HepG2 (cell line): ENCODE data around the gene TBC1D22A. TPM values are rescaled to one million over a fixed set of nuclear protein-coding genes. Genes with fewer than 3 reads are reported as not detected.

ENCODE experiments used
- ATAC-seq: fragments of 200-7000 bp; cut with Tn5 transposase; 3 replicates; pipeline ENCODE4 v1.9.1; 2020; ENCODE audit warnings: mild to moderate bottlenecking, moderate library complexity
- BruUV-seq: library from RNA; stranded (reverse); fragments of 400-500 nt; replicated peaks from 2 replicates; lab custom pipeline; 2021; lab: Mats Ljungman, UMichigan
- CTCF ChIA-PET: fragments of 300-600 bp; formaldehyde crosslinking; extraction: SDS; loops from one replicate; lab custom pipeline; 2021; ENCODE audit warnings: low total read pairs, inconsistent platforms, low intra/inter-chr PET ratio; lab: Yijun Ruan, JAX
- POLR2A ChIA-PET: fragments of 350-600 bp; sonication (Branson Sonifier 250); formaldehyde crosslinking; loops from one replicate; lab custom pipeline; 2020; ENCODE audit warnings: antibody characterized with exemption, inconsistent platforms; lab: Yijun Ruan, JAX
- DNase-seq: peaks from one replicate; pipeline ENCODE4 v3.0.0-alpha.2; 2015; ENCODE audit warnings: low spot score
- FAIRE-seq: peaks from 3 replicates; lab custom pipeline; 2011; peaks lifted over from hg19 to GRCh38; lab: Jason Lieb, UNC
- H2AFZ ChIP-seq: one replicate; pipeline ENCODE4 v1.6.1; 2011; ENCODE audit warnings: low read length, inconsistent platforms
- H3K27ac ChIP-seq: fragments of 300-600 bp; 3 replicates; pipeline ENCODE4 v1.8.0; 2011; ENCODE audit warnings: mixed run types, mild to moderate bottlenecking, mixed read lengths, low read length, inconsistent platforms; ENCODE audit not compliant: insufficient read depth; ENCODE audit errors: extremely low read length
- H3K27me3 ChIP-seq, 2 experiments: fragments of 200-600 bp in 1 of 2; 2 replicates in 1 of 2; 3 replicates in 1 of 2; pipeline versions ENCODE4 v1.6.0 to v1.8.0; 2011; ENCODE audit warnings: low read length in 2 of 2, mild to moderate bottlenecking in 2 of 2, moderate library complexity in 2 of 2, inconsistent platforms in 1 of 2; ENCODE audit not compliant: insufficient read depth in 2 of 2, control insufficient read depth in 1 of 2
- H3K36me3 ChIP-seq, 2 experiments: fragments of 200-600 bp in 1 of 2; replicated peaks in 1 of 2; 2 replicates in 1 of 2; 3 replicates in 1 of 2; pipeline versions ENCODE4 v1.5.1 to v1.8.0; 2011; ENCODE audit warnings: low read length in 2 of 2, inconsistent platforms in 1 of 2; ENCODE audit not compliant: insufficient read depth in 2 of 2, control insufficient read depth in 1 of 2
- H3K4me1 ChIP-seq: 2 replicates; pipeline ENCODE4 v1.5.1; 2012; ENCODE audit warnings: low read length, inconsistent platforms; ENCODE audit not compliant: insufficient read depth
- H3K4me2 ChIP-seq: 2 replicates; pipeline ENCODE4 v1.6.0; 2011; ENCODE audit warnings: low read depth, low read length, inconsistent platforms
- H3K4me3 ChIP-seq, 3 experiments: fragments of 200-600 bp in 1 of 3; sonication (generic), shearing (Covaris generic) in 1 of 3; replicated peaks in 1 of 3; 2 replicates each; pipeline ENCODE4 v1.5.1; 2011 to 2016; ENCODE audit warnings: low read length in 3 of 3, inconsistent platforms in 2 of 3, low read depth in 2 of 3, mild to moderate bottlenecking in 2 of 3, control low read depth in 1 of 3, mixed read lengths in 1 of 3; ENCODE audit not compliant: insufficient read depth in 1 of 3
- H3K79me2 ChIP-seq: one replicate; pipeline ENCODE4 v1.6.1; 2011; ENCODE audit warnings: low read length, inconsistent platforms; ENCODE audit not compliant: insufficient read depth
- H3K9ac ChIP-seq: 2 replicates; pipeline ENCODE4 v1.6.0; 2011; ENCODE audit warnings: mild to moderate bottlenecking, low read depth, low read length, inconsistent platforms; ENCODE audit not compliant: insufficient read depth
- H3K9me3 ChIP-seq: 2 replicates; pipeline ENCODE4 v1.5.1; 2012; ENCODE audit warnings: mild to moderate bottlenecking, low read length
- H4K20me1 ChIP-seq: 2 replicates; pipeline ENCODE4 v1.6.0; 2011; ENCODE audit warnings: inconsistent platforms, mild to moderate bottlenecking, low read length, moderate library complexity; ENCODE audit not compliant: insufficient read depth
- CEBPZ ChIP-seq: IDR thresholded peaks from 2 replicates; pipeline ENCODE4 v1.6.1; 2012; ENCODE audit warnings: low read length, improper control_type of control experiment
- KIAA2018 ChIP-seq: sonication (generic); formaldehyde crosslinking; IDR thresholded peaks from 2 replicates; pipeline ENCODE4 v1.5.0; 2020; ENCODE audit warnings: mild to moderate bottlenecking, missing genetic modification reagents, borderline replicate concordance
- MAFF ChIP-seq: IDR thresholded peaks from 2 replicates; pipeline ENCODE4 v1.6.1; 2011; ENCODE audit warnings: low read depth, low read length, improper control_type of control experiment
- PAX8 ChIP-seq: sonication (generic); formaldehyde crosslinking; IDR thresholded peaks from 2 replicates; pipeline ENCODE4 v1.8.0; 2022; ENCODE audit warnings: mild to moderate bottlenecking, missing genetic modification reagents, borderline replicate concordance
- WGBS: methylation state at CpG from one replicate; pipeline ENCODE4 v1.1.6; 2017; ENCODE audit warnings: low lambda C conversion rate; 5-methylcytosine and 5-hydroxymethylcytosine counted together
- in situ Hi-C: cut with HindIII; loops from 2 replicates; pipeline ENCODE4 v1.10.0; 2017; ENCODE audit warnings: low pct_unique_long_range_greater_than_20kb; ENCODE audit not compliant: extremely low pct_ligation_motif_present
- intact Hi-C: fragments of 100-400 bp; cut with micrococcal nuclease; formaldehyde crosslinking; loops from one replicate; pipeline ENCODE4 v1.10.0; 2022; ENCODE audit not compliant: unreplicated experiment
- polyA plus RNA-seq, 8 experiments: library from polyadenylated mRNA; depleted of rRNA in 3 of 8; stranded (reverse) in 7 of 8; unstranded in 1 of 8; fragments of >200 nt; fragmentation: Illumina TruSeq in 4 of 8; extraction: Trizol in 4 of 8; gene quantifications; 2 replicates each; pipeline versions ENCODE4 v1.2.1 to v1.2.3, GENCODE V29; 2011 to 2016; ENCODE audit warnings: low read depth in 4 of 8, missing spikeins in 1 of 8, mixed read lengths in 1 of 8; ENCODE audit not compliant: insufficient read depth in 1 of 8
- total RNA-seq, 5 experiments: library from RNA; depleted of rRNA; stranded (reverse); fragments of >200 nt; fragmentation: Illumina TruSeq; extraction: Trizol; gene quantifications; 2 replicates each; pipeline ENCODE4 v1.2.3, GENCODE V29; 2016; ENCODE audit warnings: low read depth in 1 of 5
- TF ChIP-seq, protein P1 (sequence below): sonication (generic); formaldehyde crosslinking; IDR thresholded peaks from 2 replicates; pipeline ENCODE4 v1.4.0; 2020; ENCODE audit warnings: missing genetic modification reagents, borderline replicate concordance

TBC1D22A gene
- total and polyA plus RNA-seq, 2 of the 13 experiments (the other 11 are each of a cell fraction or from before 2014, with no cell fraction given) = 17.3 to 18.0 TPM

- H3K4me1 ChIP-seq = peaks cover 13% of the 10 kb centered on the region
- ChIA-PET CTCF (no interaction called here), POLR2A (no interaction called here)
- FAIRE-seq (no peak), DNase-seq (no peak), ATAC-seq (no peak)
- no peaks in the 10 kb centered on the region for H3K27me3 ChIP-seq
- no peak overlapping the region for H3K4me3 ChIP-seq
- no peak overlapping the region for H3K9ac ChIP-seq
- no TSS peak for BruUV-seq
- 96% methylated on average over 18 of the region's 24 CpGs for WGBS
- no peak overlapping the region for H3K27ac ChIP-seq
- in situ Hi-C loops = no loop called here
- H4K20me1 ChIP-seq = no peaks in the 10 kb centered on the region
- intact Hi-C loops = no loop called here
- no peaks in the 10 kb centered on the region for H3K79me2 ChIP-seq
- H3K36me3 ChIP-seq = peaks cover 15 to 41% of the 10 kb centered on the region in 2 experiments; a peak in 4 of 5 replicates
- H2AFZ ChIP-seq = no peak overlapping the region
- H3K4me2 ChIP-seq = no peak overlapping the region
- no peaks in the 10 kb centered on the region for H3K9me3 ChIP-seq
- TF ChIP-seq MAFF (peak; percentile 69), KIAA2018 (CRISPR knock-in tag) (no peak), CEBPZ (no peak), PAX8 (CRISPR knock-in tag) (no peak)
- TF ChIP-seq, protein P1, sequence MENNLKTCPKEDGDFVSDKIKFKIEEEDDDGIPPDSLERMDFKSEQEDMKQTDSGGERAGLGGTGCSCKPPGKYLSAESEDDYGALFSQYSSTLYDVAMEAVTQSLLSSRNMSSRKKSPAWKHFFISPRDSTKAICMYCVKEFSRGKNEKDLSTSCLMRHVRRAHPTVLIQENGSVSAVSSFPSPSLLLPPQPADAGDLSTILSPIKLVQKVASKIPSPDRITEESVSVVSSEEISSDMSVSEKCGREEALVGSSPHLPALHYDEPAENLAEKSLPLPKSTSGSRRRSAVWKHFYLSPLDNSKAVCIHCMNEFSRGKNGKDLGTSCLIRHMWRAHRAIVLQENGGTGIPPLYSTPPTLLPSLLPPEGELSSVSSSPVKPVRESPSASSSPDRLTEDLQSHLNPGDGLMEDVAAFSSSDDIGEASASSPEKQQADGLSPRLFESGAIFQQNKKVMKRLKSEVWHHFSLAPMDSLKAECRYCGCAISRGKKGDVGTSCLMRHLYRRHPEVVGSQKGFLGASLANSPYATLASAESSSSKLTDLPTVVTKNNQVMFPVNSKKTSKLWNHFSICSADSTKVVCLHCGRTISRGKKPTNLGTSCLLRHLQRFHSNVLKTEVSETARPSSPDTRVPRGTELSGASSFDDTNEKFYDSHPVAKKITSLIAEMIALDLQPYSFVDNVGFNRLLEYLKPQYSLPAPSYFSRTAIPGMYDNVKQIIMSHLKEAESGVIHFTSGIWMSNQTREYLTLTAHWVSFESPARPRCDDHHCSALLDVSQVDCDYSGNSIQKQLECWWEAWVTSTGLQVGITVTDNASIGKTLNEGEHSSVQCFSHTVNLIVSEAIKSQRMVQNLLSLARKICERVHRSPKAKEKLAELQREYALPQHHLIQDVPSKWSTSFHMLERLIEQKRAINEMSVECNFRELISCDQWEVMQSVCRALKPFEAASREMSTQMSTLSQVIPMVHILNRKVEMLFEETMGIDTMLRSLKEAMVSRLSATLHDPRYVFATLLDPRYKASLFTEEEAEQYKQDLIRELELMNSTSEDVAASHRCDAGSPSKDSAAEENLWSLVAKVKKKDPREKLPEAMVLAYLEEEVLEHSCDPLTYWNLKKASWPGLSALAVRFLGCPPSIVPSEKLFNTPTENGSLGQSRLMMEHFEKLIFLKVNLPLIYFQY = no peak
Observed at GRCh38 chr22:46974631-46975585, 212.5 kb downstream of the TBC1D22A start.
